Activated T-helper 1 cell treated with anti-CD3 and anti-CD28 coated beads, Interleukin-12 subunit alpha, Interleukin-12 subunit beta, Interleukin-2, Interleukin-4 antibody, amounts not matched to agents 30 ng/mL and 10 ng/mL and 1 ng/mL, durations not matched to agents 14 hours and 24 hours and 36 hours (primary cell): ENCODE measurements around the gene RAB11FIP3. TPM values are rescaled to one million over a fixed set of nuclear protein-coding genes. Genes with fewer than 3 reads are reported as not detected.
"Not testable (repeated sequence)": the region's sequence is repeated elsewhere in the genome, so short reads cannot be mapped to it uniquely, and the experiment has no call there.

Source experiments
- DNase-seq: peaks from one replicate; pipeline ENCODE4 v3.0.0; 2021; ENCODE audit warnings: low spot score
- H3K27ac Mint-ChIP-seq: one replicate; pipeline ENCODE4 v1.8.0; 2021; ENCODE audit warnings: mild to moderate bottlenecking, mixed read lengths
- H3K27me3 Mint-ChIP-seq: one replicate; pipeline ENCODE4 v1.8.0; 2022; ENCODE audit warnings: mild to moderate bottlenecking, moderate library complexity, mixed read lengths; ENCODE audit not compliant: insufficient read depth
- H3K36me3 Mint-ChIP-seq: one replicate; pipeline ENCODE4 v1.8.0; 2021; ENCODE audit warnings: low read depth, mixed read lengths
- H3K4me1 Mint-ChIP-seq: one replicate; pipeline ENCODE4 v1.8.0; 2021; ENCODE audit warnings: low read depth, mixed read lengths
- H3K4me3 Mint-ChIP-seq: one replicate; pipeline ENCODE4 v1.8.0; 2021; ENCODE audit warnings: mild to moderate bottlenecking, moderate library complexity, mixed read lengths
- H3K9me3 Mint-ChIP-seq: one replicate; pipeline ENCODE4 v1.8.0; 2021; ENCODE audit warnings: mixed read lengths
- intact Hi-C: fragments of 100-400 bp; cut with micrococcal nuclease; formaldehyde crosslinking; loops from one replicate; pipeline ENCODE4 v1.15.1; 2024
- total RNA-seq: library from RNA; stranded (reverse); gene quantifications from 2 replicates; pipeline ENCODE4 v1.2.3, GENCODE V29; 2022

Gene RAB11FIP3
- total RNA-seq, 1 donor from 2014 or later: 47.5 TPM

DNA sequence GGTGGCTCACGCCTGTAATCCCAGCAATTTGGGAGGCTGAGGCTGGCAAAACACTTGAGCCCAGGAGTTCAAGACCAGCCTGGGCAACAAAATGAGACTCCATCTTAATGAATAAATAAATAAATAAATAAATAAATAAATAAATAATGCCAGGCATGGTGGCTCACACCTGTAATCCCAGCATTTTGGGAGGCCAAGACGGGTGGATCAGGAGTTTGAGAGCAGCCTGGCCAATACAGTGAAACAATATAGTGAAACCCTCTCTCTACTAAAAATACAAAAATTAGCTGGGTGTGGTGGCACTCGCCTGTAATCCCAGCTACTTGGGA lies 10.3 kb upstream of the RAB11FIP3 start:
- H3K9me3 Mint-ChIP-seq, H3K4me3 Mint-ChIP-seq: not testable (repeated sequence)

DNA sequence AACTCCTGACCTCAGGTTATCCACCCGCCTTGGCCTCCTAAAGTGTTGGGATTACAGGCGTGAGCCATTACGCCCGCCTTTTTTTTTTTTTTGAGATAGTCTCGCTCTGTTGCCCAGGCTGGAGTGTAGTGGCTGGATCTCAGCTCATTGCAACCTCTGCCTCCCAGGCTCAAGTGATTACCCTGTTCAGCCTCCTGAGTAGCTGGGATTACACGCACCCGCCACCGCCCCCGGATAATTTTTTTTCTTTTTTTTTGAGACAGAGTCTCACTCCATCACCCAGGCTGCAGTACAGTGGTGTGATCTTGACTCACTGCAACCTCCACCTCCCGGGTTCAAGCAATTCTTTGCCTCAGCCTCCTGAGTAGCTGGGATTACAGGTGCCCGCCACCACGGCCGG lies 3.3 kb upstream of the RAB11FIP3 start:
- H3K9me3 Mint-ChIP-seq, H3K27ac Mint-ChIP-seq, intact Hi-C loops, H3K36me3 Mint-ChIP-seq, DNase-seq, H3K4me3 Mint-ChIP-seq: not testable (repeated sequence)
- Mint-ChIP-seq H3K4me1 (peaks cover 15% of the 10 kb centered on the region), H3K27me3 (peaks cover 18% of the 10 kb centered on the region)

More for the DNA sequence above, 10.3 kb upstream of the RAB11FIP3 start:
- intact Hi-C loops, H3K27ac Mint-ChIP-seq, DNase-seq, H3K27me3 Mint-ChIP-seq, H3K4me1 Mint-ChIP-seq, H3K36me3 Mint-ChIP-seq: not testable (repeated sequence)

DNA sequence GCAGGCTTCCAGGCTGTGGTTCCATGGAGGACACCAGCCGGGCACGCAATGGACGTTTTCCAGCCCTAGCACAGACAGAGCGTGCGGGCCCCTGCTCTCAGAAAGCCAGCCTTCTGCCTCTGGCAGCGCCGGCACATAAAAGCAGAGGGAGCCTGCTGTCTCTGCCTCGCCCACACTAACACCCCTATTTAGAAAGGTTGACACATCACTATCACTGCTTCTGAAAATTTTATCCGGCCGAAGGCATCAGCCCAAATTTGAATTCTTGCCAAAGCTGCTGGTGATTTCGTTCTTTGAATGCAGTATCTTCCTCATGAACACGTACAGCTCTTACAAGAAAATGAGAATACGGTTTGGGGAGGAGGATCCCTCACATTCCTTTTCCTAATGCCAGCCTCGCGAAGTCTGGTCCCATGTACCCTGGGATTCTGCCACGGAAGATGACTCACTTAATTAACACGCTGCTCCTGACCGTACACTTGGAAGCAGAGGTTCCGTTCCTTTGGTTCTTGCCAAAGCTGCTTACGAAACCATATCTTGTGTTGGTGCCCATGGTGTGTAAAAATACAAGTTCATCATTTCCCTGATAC lies 1.3 kb upstream of the RAB11FIP3 start:
- Mint-ChIP-seq H3K4me3 (peak overlapping the region; percentile 71), H3K36me3 (peaks cover 6% of the 10 kb centered on the region), H3K27me3 (peaks cover 18% of the 10 kb centered on the region), H3K27ac (no peak overlapping the region), H3K9me3 (no peaks in the 10 kb centered on the region), H3K4me1 (peaks cover 32% of the 10 kb centered on the region)
- intact Hi-C loops: no loop called here
- DNase-seq: no peak

DNA sequence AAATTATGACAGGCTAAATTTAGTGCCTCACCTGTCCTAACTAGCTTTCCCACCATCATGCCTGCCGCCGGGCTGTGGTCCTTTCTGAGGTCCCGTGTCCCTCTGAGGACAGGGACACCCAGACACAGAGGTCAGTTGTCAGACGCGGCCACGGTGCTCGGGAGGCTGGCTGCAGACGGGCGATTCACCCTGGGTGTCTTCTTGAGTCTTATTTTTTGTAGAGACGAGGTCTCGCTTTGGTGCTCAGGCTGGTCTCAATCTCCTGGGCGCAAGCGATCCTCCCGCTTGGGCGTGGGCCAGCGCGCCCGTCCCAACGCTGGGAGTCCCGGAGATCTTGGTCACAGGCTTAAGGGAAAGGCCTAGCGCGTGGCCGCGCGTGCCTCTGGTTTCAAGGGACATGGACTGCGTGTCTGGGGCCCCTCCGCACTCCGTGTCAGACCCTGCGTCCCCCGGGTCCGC lies 797 bp upstream of the RAB11FIP3 start:
- intact Hi-C loops: loop anchor here (1.0 kb wide), 5 partner anchors 22 to 212 kb away; partner anchors contain the start of genes METTL26 and PGAP6
- H3K27ac Mint-ChIP-seq: no peak overlapping the region
- peaks cover 18% of the 10 kb centered on the region for H3K27me3 Mint-ChIP-seq
- no peaks in the 10 kb centered on the region for H3K9me3 Mint-ChIP-seq
- peaks cover 32% of the 10 kb centered on the region for H3K4me1 Mint-ChIP-seq
- H3K4me3 Mint-ChIP-seq: peak overlapping the region; percentile 71
- DNase-seq: no peak
- H3K36me3 Mint-ChIP-seq: peaks cover 6% of the 10 kb centered on the region

DNA sequence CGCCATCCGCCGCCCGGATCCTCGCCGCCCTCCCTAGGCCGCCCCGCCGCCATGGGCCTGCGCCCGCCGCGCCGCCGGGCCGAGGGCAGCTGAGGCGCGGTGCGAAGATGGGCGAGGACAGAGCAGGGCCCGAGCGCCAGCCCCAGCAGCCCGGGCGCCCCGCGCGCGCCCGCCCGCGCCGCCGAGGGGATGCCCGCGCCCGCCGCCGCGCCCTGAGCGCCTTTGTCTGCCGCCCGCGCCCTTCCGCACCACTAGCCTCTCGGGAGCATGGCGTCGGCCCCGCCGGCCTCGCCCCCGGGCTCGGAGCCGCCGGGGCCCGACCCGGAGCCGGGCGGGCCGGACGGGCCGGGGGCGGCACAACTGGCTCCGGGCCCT lies 278 bp downstream of the RAB11FIP3 start:
- intact Hi-C loops: loop anchor here (1.0 kb wide), 5 partner anchors 23 to 211 kb away; partner anchors contain the start of genes METTL26 and PGAP6
- Mint-ChIP-seq H3K36me3 (peaks cover 6% of the 10 kb centered on the region), H3K27ac (no peak overlapping the region)

DNA sequence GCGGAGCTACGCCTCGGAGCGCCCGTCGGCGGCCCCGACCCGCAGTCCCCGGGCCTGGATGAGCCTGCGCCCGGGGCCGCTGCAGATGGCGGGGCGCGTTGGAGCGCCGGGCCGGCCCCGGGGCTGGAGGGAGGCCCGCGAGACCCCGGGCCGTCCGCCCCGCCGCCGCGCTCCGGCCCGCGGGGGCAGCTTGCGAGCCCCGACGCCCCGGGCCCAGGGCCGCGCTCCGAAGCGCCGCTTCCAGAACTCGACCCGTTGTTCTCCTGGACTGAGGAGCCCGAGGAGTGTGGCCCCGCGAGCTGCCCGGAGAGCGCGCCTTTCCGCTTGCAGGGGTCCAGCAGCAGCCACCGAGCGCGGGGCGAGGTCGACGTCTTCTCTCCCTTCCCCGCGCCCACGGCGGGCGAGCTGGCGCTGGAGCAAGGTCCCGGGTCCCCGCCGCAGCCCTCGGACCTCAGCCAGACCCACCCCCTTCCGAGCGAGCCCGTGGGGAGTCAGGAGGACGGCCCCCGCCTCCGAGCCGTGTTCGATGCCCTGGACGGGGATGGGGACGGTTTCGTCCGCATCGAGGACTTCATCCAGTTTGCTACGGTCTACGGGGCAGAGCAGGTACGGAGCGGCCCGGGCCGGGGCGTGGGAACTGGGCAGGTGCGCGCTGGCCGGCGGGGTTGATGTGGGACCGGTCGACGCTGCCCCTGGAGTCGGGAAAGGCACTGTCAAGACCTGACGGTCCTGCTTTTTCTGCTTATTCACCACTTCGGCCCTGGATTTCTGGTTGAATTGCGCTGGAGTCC lies 861 bp downstream of the RAB11FIP3 start:
- Mint-ChIP-seq H3K27ac (peak overlapping the region; percentile 52), H3K36me3 (peaks cover 6% of the 10 kb centered on the region), H3K9me3 (no peaks in the 10 kb centered on the region), H3K4me3 (peak overlapping the region; percentile 82), H3K27me3 (peaks cover 11% of the 10 kb centered on the region), H3K4me1 (peaks cover 32% of the 10 kb centered on the region)
- intact Hi-C loops: no loop called here
- DNase-seq: no peak

More for the DNA sequence above, 278 bp downstream of the RAB11FIP3 start:
- Mint-ChIP-seq H3K27me3 (peaks cover 15% of the 10 kb centered on the region), H3K4me1 (peaks cover 32% of the 10 kb centered on the region), H3K9me3 (no peaks in the 10 kb centered on the region), H3K4me3 (peak overlapping the region; percentile 84)
- DNase-seq: no peak

DNA sequence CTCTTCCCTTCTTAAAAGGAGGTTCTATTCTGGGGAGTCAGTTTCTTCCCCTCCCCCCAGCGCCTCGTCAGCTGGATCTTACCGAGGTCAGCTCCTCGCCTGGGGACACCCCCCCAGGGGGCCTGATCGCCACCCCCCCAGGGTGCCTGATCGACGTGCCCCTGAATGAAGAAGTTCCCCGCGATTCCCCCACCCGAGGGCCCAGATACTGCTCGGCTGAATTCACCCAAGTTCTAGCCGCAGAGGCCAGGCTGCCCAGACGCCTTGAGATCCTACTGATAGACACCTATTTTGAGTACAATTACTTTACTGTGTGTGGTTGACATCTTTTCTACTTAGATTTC lies 1.4 kb downstream of the RAB11FIP3 start:
- Mint-ChIP-seq H3K27ac (peak overlapping the region; percentile 52), H3K27me3 (peaks cover 11% of the 10 kb centered on the region), H3K4me3 (peak overlapping the region; percentile 82), H3K36me3 (peaks cover 6% of the 10 kb centered on the region), H3K4me1 (peaks cover 32% of the 10 kb centered on the region), H3K9me3 (no peaks in the 10 kb centered on the region)
- no peak for DNase-seq
- intact Hi-C loops: no loop called here

DNA sequence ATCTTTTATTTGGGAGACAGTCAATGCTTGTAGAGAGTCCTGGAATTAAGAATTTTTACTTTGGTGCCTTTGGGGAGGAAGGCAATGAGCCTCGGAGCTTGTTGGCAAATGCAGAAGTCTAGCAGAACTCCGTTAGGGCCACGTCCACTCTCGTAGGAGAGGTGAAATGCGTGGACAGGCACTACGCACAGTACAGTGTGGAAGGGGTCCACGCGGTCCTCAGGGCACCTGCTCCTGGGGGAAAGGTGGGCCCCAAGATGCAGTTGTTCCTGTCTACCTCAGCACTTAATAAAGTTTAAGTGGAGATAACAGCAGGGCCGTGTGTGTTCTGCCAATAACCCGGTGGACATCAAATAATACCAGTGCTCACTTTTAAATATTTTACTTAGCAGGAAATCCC lies 1.8 kb downstream of the RAB11FIP3 start:
- Mint-ChIP-seq H3K27ac (peak overlapping the region; percentile 52), H3K9me3 (no peaks in the 10 kb centered on the region), H3K27me3 (peaks cover 9% of the 10 kb centered on the region), H3K4me1 (peaks cover 32% of the 10 kb centered on the region), H3K36me3 (peaks cover 6% of the 10 kb centered on the region), H3K4me3 (peak overlapping the region; percentile 82)
- no peak for DNase-seq
- intact Hi-C loops: no loop called here

DNA sequence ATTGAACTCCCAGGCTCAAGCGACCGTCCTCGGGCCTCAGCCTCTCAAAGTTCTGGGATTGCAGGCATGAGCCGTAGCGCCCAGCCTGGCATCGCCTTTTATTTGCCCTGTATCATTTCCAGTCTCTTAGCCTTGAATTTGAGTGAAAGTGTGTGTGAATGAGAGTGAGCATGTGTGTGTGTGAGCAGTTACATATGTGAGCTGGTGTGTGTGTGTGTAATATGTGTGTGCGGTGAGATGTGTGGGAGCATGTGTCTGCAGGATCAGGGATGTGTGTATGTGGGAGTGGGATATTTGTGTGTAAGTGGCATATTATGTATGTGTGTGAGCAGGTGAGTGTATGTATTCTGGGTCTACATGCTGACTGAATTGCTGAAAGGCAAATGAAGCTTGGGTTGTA lies 5.5 kb downstream of the RAB11FIP3 start:
- no peaks in the 10 kb centered on the region for H3K9me3 Mint-ChIP-seq
- peaks cover 22% of the 10 kb centered on the region for H3K4me1 Mint-ChIP-seq
- no peak overlapping the region for H3K27ac Mint-ChIP-seq
- peaks cover 9% of the 10 kb centered on the region for H3K36me3 Mint-ChIP-seq
- intact Hi-C loops: no loop called here
- H3K27me3 Mint-ChIP-seq: no peaks in the 10 kb centered on the region
- no peak for DNase-seq
- no peak overlapping the region for H3K4me3 Mint-ChIP-seq

DNA sequence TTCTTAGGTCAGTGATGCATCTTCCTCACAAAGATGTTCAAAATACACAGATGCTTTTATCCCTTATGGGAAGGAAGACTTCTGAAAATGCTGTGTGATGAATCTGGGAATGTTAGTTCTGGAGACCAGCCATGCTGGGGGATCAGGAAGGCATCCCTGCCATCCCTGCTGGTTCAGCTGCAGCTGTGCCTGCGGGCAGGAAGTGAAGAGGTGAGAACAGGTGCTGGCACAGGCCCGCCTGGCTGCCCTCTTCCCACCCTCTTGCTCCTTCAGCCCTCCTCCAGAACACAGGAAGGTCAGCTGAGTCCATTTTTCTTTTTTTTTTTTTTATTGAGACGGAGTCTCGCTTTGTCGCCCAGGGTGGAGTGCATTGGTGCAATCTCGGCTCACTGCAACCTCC lies 15.2 kb downstream of the RAB11FIP3 start:
- Mint-ChIP-seq H3K27ac (no peak overlapping the region), H3K36me3 (no peaks in the 10 kb centered on the region), H3K9me3 (no peaks in the 10 kb centered on the region), H3K4me3 (no peak overlapping the region), H3K27me3 (no peaks in the 10 kb centered on the region), H3K4me1 (peaks cover 4% of the 10 kb centered on the region)
- no peak for DNase-seq
- intact Hi-C loops: loop anchor here (10.0 kb wide), 1 partner anchor 54 kb away; no protein-coding TSS in a partner anchor

DNA sequence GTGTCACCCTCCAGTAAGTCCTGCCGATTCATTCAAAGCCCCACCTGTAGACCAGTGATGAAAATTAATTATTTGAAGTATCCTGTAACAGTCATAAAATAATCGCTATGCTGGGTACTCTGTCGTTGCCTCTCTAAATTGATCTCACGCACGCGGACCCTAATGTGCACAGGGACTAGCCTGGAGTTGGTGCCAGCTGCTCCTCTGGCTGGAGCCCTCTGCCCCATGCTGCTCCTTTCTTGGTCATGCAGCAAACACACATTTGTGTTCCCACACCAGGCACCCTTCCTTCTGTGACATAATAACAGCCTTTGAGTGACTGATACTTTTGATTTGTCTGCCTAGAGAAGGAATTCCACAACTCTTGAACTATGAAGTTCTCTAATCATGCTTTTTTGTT lies 16.0 kb downstream of the RAB11FIP3 start:
- DNase-seq: no peak
- no peaks in the 10 kb centered on the region for H3K27me3 Mint-ChIP-seq
- no peak overlapping the region for H3K27ac Mint-ChIP-seq
- intact Hi-C loops: loop anchor here (10.0 kb wide), 1 partner anchor 53 kb away; no protein-coding TSS in a partner anchor
- no peaks in the 10 kb centered on the region for H3K9me3 Mint-ChIP-seq
- no peak overlapping the region for H3K4me3 Mint-ChIP-seq
- H3K4me1 Mint-ChIP-seq: peaks cover 4% of the 10 kb centered on the region
- H3K36me3 Mint-ChIP-seq: no peaks in the 10 kb centered on the region

DNA sequence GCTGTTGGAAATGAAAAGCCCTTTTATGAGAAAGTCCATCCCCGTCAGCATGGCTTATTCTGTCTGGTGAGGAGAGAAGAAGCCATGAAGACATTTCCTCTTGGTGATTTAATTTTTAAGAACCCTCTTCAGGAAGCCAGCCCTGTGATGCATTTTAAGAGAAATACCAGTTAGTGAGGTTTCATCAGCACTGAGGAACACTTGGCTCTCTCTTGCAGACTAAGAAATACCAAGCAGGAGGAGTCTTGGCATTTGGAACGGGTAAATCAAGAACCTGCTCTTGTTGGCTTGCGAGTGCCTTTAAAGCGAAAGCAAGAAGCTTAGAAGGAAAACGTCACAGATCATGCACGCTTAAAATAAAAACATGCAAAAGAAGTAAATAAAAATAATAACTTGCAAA lies 17.5 kb downstream of the RAB11FIP3 start:
- H3K27ac Mint-ChIP-seq: no peak overlapping the region
- H3K4me1 Mint-ChIP-seq: peaks cover 4% of the 10 kb centered on the region
- DNase-seq: no peak
- no peaks in the 10 kb centered on the region for H3K36me3 Mint-ChIP-seq
- intact Hi-C loops: loop anchor here (10.0 kb wide), 1 partner anchor 52 kb away; no protein-coding TSS in a partner anchor
- H3K27me3 Mint-ChIP-seq: no peaks in the 10 kb centered on the region
- no peak overlapping the region for H3K4me3 Mint-ChIP-seq
- H3K9me3 Mint-ChIP-seq: no peaks in the 10 kb centered on the region

DNA sequence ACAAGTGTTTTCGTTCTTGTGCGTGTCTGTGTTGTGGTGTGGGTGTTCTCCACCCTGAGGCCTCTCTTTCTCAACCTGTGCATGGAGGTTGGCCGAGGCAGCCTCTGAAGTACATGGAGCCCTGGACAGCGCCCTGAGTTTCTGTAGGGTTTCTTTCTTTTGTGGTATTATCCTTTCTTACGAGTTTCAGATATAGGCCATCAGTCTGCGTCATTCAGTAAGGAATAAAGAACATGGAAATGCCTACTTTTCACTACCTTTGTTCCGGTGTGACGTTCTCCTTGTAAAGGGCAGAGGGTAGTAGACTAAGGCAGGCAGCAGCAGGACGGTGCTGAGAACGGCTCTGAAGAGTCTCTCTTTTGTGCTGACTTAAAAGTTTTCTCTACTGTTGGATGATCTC lies 18.6 kb downstream of the RAB11FIP3 start:
- no peak overlapping the region for H3K27ac Mint-ChIP-seq

More for the DNA sequence above, 18.6 kb downstream of the RAB11FIP3 start:
- Mint-ChIP-seq H3K36me3 (no peaks in the 10 kb centered on the region), H3K4me3 (no peak overlapping the region), H3K9me3 (no peaks in the 10 kb centered on the region), H3K27me3 (no peaks in the 10 kb centered on the region), H3K4me1 (peaks cover 4% of the 10 kb centered on the region)
- intact Hi-C loops: loop anchor here (10.0 kb wide), 1 partner anchor 51 kb away; no protein-coding TSS in a partner anchor
- no peak for DNase-seq
